Measurements from ENCODE around the gene USP16.

DNA sequence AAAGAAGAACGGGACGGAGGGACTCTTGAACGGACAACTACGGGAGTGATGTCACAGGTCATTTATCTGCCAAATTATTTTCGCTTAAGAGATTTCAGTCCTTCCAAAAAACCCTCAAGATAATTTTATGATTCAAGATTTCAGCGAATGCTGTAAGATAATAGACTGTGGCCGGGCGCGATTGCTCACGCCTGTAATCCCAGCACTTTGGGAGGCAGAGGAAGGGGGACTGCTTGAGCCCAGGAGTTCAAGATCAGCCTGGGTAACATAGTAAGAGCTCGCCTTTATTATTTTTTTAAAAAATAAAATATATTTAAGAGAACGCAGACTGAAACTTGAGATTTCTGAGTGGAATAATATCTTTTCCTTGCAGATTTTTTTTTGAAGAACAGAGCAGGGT lies 5.9 kb upstream of the USP16 start:
- TF ChIP-seq HNRNPUL1 (IDR thresholded peaks at IDR 0.05; ENCODE audit: low read depth, low read length) (no peak), ZNF138 (CRISPR knock-in tag; IDR thresholded peaks at IDR 0.05; ENCODE audit: low read depth) (no peak), ZNF232 (CRISPR knock-in tag; IDR thresholded peaks at IDR 0.05; ENCODE audit: borderline replicate concordance) (no peak), CTCF (CRISPR knock-in tag; IDR thresholded peaks at IDR 0.05) (no peak), POLR2A (IDR thresholded peaks at IDR 0.05; ENCODE audit: insufficient read depth in 1 of 2, low read depth in 2 of 2, low read length in 2 of 2) (no peak), ZNF639 (CRISPR knock-in tag; conservative IDR thresholded peaks at IDR 0.05) (no peak), NBN (conservative IDR thresholded peaks at IDR 0.05) (no peak), KLF16 (CRISPR knock-in tag; IDR thresholded peaks at IDR 0.05) (no peak)

Data from HepG2 (cell line).